Stomach (tissue), 4 donors: ENCODE data around the gene KCNQ1.

Source experiments
- EP300 ChIP-seq: sonication (generic); formaldehyde crosslinking; IDR thresholded peaks from one replicate; pipeline ENCODE4 v1.6.1; 2017; ENCODE audit warnings: antibody characterized with exemption
- POLR2AphosphoS5 ChIP-seq, 3 donors: sonication (generic); formaldehyde crosslinking; IDR thresholded peaks; one replicate each; pipeline ENCODE4 v1.6.1; 2016; ENCODE audit warnings: antibody characterized with exemption in 3 of 3

GRCh38 chr11:2703363-2704141 lies 258.7 kb downstream of the KCNQ1 start:
- TF ChIP-seq POLR2AphosphoS5 (IDR thresholded peaks at IDR 0.05) (no peak), EP300 (no peak)
